Stimulated activated CD4-positive, alpha-beta T cell treated with anti-CD3 and anti-CD28 coated beads, Interleukin-15, amount 100 ng/mL, for 24 hours (primary cell): ENCODE data around the gene TMEM235.

Source experiments
- DNase-seq: peaks from one replicate; pipeline ENCODE4 v3.0.0-alpha.2; 2020

TMEM235 gene

GRCh38 chr17:78230996-78231935, at the start of gene TMEM235:
Gene TMEM235, plus strand, starts transcription at chr17:78231631. Its CDS starts 393 bp downstream, at chr17:78232024.
- no peak for DNase-seq

- DNase-seq: no peak
Observed at GRCh38 chr17:78182504-78182903, 48.9 kb upstream of the TMEM235 start.

- no peak for DNase-seq
Observed at GRCh38 chr17:78183916-78184315, 47.5 kb upstream of the TMEM235 start.

DNA sequence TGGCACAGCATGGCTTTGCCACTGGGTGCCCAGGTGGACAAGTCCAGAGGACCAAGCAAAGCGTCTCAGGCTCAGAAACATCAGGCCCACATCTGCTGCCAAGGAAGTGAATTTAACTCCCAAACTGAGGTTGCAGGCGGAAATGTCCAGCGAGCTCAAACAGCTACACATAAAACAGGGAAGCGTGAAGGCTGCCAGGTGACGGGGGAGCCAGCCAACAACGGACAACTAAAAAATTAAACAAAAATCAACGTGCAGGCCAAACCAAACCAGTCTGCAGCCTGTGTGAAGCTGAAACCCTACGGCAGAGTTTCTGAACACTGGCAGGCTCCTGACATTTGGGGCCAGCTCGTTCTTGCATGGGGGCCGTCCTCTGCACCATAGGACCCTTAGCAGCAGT, 47.1 kb upstream of the TMEM235 start:
- DNase-seq: no peak

GRCh38 chr17:78184868-78185267, 46.6 kb upstream of the TMEM235 start:
- DNase-seq: no peak

DNA sequence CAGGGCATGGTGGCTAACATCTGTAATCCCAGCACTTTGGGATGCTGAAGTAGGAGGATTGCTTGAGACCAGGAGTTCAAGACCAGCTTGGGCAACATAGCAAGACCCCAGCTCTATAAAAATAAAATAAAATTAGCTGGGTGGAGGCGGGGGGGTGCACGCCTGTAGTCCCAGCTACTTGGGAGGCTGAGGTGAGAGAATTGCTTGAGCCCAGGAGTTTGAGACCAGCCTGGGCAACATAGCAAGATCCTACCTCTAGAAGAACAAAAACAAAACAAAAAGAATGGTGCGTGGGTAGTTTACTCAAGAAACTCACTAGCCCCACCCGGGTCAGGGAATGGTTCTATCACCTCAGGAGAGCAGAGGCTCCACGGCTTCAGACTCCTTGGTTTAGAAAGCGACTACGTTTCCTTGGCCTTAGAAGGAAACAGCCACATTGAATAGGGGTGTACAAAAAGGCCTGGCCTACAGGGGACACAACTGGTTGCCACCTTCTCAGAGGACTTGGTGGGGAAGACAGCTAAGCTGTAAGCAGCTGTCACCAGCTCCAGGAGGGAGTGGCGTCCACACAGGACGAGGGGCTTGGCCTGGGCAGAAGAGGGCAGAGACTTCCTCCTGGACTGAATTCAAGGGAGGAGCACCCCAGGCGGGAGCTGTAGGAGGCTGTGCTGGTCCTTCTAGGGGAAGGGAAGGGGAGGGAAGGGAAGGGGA, 45.3 kb upstream of the TMEM235 start:
- no peak for DNase-seq

DNA sequence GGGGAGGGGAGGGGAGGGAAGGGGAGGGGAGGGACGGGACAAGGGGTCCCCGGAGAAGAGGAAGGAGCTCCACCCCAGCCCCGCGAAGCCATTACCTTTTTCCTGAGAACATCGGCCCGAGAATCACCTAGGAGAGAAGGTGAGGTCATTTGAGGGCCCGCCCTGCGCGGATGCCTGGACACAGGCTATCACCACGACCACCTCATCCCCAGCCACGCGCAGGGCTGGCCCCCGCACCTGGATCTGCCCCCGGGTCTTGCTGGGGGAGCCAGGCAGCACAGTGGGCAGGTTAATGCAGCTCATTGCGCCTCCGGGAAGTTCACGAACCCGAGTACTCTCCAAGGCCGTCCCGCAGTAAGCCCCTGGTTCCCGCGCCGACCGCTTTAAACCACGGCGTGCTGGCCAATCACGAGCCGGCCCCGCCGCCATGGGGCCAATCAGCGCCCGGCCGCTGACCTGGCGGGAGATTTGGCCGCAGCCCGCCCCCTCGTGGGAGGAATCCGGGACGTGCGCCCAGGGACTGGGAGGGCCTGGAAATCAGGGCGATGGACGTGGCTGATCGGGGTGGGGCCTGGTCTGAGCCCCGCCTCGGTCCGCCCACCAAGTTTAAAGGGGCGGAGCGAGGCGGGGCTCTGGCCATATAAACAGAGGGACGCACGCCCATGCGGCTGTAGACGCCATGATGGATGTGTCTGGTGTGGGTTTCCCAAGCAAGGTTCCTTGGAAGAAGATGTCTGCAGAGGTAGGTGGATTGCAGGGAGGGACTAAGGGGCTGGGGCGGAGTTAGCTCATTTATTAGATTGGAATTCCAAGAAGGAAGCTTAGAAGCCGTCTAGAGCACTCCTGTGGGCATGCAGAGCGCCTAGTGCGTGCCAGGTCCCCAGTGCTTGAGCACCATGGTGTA, 44.5 kb upstream of the TMEM235 start, which contains the start of the genes AFMID and TK1:
Gene AFMID (plus strand): TSS at position 671 of the 904 bp plus-strand sequence. CDS start 9 bp downstream, at position 680.
Gene TK1 (minus strand): TSS at position 361 of the 904 bp plus-strand sequence. CDS start 58 bp downstream, at position 303.
- peak; percentile 98 for DNase-seq

DNA sequence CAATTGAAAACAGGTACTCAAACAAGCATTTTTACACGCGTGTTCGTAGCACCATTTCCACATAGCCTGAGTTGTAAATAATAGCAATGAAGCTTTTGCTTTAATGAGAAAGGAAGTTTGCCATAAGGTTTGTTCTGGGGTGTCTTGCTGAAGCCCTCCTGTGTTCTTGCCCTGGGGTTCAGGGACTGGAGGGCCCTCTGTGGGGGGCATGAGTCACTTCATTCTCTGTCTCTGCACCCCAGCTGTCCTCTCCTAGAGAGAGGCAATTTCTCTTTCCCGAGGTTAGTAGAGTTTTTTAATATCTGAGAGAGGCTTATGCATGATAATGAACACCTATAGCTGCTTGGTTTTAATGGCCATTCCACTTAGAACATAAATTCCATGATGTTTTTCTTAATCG, 34.7 kb upstream of the TMEM235 start:
- no peak for DNase-seq

GRCh38 chr17:78197147-78197832, 34.1 kb upstream of the TMEM235 start:
- no peak for DNase-seq

- DNase-seq: no peak
Observed at GRCh38 chr17:78200451-78200850, 31.0 kb upstream of the TMEM235 start.

DNA sequence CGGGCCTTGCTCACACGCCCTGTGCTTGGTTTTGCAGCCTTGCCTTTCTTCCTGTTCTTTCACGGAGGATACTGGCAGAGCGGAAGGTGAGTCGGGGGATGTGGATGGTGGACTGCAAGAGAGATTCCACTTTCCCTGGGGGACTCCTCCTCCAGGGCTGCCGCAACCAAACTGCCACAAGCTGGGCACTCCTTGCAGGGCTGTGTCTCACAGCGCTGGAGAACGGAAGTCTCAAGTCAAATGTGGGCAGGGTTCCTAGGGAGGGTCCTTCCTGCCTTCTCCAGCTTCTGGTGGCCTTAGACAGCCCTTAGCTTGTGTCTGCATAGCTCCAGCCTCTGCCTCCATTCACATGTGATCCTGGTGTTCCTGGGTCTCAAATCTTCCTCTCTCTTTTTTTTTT, 28.8 kb upstream of the TMEM235 start:
- DNase-seq: no peak

GRCh38 chr17:78204387-78205123, 26.9 kb upstream of the TMEM235 start:
- no peak for DNase-seq

DNA sequence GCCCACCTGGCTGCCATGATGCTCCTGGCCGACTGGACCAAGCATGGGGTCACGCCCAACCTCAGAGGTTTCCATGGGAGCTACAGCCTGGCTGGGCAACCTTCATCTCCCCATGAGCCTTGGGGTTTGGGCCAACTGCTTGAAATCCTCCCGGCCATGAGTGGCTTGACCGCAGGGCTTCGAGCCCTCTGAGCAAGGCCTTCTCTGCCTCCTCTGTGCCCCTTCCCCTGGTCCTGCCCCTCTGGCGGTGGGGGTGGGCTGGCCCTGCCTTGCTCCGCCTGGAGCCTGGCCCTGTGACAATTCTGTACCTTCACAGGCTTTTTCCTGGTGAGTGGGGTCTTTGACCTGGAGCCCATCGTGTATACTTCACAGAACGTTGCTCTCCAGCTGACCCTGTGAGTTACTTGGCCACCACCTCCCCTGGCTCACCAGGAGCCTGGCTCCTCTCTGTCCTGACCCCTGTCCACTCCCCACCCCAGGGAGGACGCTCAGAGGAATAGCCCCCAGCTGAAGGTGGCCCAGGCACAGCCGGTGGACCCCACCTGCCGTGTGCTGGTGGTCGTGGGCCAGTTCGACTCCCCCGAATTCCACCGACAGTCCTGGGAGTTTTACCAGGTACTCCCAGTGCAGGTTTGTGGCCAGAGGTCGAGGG, 26.2 kb upstream of the TMEM235 start:
- DNase-seq: no peak

DNA sequence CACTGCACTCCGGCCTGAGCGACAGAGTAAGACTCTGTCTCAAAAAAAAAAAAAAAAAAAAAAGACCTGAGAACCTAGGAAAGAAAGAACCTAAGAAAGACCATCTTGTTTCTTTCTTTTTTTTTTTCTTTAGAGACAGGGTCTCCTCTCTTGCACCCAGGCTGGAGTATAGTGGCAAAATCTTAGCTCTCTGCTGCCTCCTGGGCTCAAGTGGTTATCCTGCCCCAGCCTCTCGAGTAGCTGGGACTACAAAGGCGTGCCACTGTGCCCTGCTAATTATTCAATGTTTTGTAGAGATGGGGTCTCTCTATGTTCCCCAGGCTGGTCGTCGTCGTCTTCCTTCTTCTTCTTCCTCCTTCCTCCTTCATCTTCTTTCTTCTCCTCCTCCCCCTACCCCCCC, 25.1 kb upstream of the TMEM235 start:
- DNase-seq: no peak

DNA sequence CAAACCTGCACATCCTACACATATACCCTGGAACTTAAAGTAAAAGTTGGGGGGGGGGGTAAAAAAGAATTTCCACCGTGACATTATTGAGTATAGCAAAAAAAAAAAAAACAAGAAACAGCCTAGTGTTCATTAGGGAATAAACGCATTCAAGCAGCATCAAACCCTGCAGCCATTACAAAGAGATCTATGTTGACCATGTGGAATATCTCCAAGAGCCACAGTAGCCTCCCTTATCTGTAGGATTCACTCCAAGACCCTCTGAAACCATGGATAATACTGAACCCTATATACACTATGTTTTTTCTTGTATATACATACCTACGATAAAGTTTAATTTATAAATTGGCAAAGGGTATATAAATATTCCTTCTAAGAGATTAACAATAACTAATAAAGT, 22.9 kb upstream of the TMEM235 start:
- DNase-seq: no peak

DNA sequence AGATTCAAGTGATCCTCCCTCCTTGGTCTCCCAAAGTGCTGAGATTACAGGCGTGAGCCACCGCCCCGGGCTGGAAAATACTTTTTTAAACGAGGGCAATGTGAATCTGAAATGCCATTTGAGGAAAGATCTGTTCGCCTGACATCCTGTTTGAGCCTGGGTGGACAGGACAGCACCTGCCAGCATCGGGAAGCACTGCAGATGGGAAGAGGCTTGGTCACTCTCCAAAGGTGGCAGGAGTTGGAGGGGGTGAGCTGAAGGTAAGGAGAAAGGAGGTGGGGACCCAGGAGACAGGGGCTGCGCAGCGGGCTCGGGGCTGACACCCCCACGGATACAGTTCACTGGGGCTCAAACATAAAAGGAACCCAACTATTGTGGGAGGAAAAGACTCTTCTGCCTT, 21.3 kb upstream of the TMEM235 start:
- no peak for DNase-seq

DNA sequence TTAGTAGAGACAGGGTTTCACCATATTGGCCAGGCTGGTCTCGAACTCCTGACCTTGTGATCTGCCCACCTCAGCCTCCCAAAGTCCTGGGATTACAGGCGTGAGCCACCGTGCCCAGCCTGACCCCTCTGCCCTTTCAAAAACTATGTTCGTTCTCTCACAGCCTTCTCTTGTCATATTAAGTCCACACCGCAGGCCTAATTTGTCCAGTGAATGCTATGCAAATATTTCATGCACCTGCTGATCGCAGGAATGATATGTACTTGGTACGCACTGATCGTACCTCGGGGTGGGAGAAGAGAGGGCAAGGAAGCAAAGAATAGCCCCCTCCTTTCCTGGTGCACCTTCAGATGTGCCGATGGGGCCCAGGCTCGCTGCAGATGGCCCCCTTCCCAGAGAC, 20.4 kb upstream of the TMEM235 start:
- DNase-seq: no peak

DNA sequence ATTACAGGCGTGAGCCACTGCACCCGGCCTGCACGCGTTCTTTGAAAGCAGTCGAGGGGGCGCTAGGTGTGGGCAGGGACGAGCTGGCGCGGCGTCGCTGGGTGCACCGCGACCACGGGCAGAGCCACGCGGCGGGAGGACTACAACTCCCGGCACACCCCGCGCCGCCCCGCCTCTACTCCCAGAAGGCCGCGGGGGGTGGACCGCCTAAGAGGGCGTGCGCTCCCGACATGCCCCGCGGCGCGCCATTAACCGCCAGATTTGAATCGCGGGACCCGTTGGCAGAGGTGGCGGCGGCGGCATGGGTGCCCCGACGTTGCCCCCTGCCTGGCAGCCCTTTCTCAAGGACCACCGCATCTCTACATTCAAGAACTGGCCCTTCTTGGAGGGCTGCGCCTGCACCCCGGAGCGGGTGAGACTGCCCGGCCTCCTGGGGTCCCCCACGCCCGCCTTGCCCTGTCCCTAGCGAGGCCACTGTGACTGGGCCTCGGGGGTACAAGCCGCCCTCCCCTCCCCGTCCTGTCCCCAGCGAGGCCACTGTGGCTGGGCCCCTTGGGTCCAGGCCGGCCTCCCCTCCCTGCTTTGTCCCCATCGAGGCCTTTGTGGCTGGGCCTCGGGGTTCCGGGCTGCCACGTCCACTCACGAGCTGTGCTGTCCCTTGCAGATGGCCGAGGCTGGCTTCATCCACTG, 17.3 kb upstream of the TMEM235 start, which contains the start of gene BIRC5:
Gene BIRC5 (plus strand): TSS at position 238 of the 690 bp plus-strand sequence. CDS start 64 bp downstream, at position 302.
- DNase-seq: peak; percentile 96

- DNase-seq: no peak
Observed at GRCh38 chr17:78214706-78215061, 16.7 kb upstream of the TMEM235 start.
